Activated CD8-positive, alpha-beta memory T cell treated with anti-CD3 and anti-CD28 coated beads for 4 hours (primary cell): ENCODE results near the gene VSX1.

Experiments used
- DNase-seq, 2 donors: peaks; one replicate each; pipeline ENCODE4 v3.0.0-alpha.2; 2020; ENCODE audit warnings: low read depth in 2 of 2

Gene VSX1

GRCh38 chr20:25065625-25066338 is 16.2 kb downstream of the VSX1 start:
- DNase-seq: peak; percentile 33 to 35

- no peak for DNase-seq
Measured at GRCh38 chr20:25065072-25065624, 16.8 kb downstream of the VSX1 start.

GRCh38 chr20:25064561-25065071 is 17.3 kb downstream of the VSX1 start:
- no peak for DNase-seq

DNA sequence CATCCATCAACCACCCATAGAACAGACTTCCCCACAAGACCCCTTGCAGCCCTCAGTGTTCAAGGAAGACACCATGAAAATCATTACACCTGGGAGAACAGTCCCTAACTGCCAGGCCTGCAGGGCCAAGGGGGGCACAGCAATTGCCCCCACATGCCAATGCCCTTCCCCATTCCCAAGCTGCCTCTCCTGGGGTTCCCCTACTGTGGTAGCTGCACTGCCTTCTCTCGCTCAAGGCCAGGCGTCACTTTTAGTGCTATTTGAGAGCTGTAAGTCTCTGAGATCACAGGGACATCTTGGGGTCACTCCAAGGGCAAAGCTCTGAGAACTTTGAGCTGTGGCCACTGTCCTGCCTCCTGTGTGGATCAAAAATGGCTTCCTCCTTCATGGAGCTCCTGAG is 18.0 kb downstream of the VSX1 start:
- no peak for DNase-seq

- no peak for DNase-seq
Measured at GRCh38 chr20:25063546-25063945, 18.4 kb downstream of the VSX1 start.

- no peak for DNase-seq
Measured at GRCh38 chr20:25062841-25063240, 19.1 kb downstream of the VSX1 start.

- DNase-seq: no peak
Measured at GRCh38 chr20:25061821-25062530, 20.0 kb downstream of the VSX1 start.

- DNase-seq: no peak
Measured at GRCh38 chr20:25061103-25061799, 20.7 kb downstream of the VSX1 start.

DNA sequence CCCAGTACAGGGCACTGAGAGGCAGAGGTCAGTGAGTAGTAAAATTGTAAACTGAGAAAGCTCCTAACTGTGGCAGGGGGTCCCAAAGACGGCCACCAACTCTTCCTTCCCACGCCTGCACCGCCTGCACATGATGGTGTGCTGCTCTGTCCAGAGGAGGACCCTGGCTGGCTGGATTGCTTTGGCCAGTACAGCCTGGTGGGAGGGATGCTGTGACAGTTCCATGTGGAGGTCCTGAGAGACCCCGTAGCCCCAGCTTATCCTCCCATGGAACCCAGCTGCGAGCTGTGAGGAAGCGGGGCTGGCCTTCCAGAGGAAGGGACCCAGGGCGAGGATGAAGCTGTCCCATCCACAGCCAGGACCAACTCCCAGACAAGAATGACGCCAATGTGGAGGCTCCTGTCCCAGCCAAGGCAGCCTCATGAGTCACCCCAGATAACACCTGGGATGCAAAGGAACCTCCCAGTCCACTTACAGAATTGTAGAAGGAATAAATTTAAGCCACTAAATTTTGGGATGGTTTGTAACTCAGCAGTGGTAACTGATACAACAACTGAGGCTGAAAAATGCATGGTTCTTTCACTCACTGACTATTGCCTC is 22.0 kb downstream of the VSX1 start:
- no peak for DNase-seq

DNA sequence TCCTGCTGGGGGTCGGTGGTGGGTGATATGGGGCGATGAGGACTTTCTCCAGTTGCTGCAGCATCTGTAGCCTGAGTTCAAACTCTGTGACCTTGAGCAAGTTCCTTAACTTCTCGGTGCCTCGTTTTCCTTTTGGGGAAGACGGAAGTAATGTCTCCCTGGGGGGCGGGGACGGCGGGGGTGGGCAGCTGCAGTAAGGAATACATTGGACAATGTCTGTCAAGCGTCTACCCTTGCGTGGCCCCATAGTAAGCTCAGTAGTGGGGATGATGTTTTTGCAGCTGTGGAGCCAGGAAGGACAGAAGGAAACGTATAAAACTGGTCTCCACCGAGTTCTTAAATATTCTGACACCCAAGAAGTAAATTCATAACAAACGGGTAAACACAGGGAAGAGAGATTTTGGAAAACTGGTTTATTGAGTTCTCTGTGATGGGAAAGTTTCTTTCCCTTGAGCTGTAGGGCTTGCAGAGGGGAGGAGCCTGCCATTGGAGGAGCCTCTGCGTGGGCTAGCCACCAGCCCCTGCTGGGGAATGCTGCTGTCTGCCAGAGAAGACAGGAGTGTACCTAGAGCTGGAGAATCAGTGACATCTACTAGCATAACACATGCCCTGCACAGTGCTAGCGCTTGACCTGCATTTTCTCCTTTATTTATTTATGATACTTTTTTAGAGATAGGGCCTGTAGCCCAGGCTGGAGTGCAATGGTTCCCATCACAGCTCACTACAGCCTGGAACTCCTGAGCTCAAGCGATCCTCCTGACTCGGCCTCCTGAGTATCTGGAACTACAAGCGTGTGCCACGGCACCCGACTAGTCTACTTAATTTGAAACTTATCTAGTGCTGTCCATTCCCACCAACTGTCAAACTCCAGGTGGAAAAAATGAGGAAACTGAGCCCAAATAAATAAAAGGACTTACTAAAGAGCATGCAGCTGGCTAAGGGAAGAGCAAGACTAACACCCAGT is 22.8 kb downstream of the VSX1 start:
- DNase-seq: no peak

DNA sequence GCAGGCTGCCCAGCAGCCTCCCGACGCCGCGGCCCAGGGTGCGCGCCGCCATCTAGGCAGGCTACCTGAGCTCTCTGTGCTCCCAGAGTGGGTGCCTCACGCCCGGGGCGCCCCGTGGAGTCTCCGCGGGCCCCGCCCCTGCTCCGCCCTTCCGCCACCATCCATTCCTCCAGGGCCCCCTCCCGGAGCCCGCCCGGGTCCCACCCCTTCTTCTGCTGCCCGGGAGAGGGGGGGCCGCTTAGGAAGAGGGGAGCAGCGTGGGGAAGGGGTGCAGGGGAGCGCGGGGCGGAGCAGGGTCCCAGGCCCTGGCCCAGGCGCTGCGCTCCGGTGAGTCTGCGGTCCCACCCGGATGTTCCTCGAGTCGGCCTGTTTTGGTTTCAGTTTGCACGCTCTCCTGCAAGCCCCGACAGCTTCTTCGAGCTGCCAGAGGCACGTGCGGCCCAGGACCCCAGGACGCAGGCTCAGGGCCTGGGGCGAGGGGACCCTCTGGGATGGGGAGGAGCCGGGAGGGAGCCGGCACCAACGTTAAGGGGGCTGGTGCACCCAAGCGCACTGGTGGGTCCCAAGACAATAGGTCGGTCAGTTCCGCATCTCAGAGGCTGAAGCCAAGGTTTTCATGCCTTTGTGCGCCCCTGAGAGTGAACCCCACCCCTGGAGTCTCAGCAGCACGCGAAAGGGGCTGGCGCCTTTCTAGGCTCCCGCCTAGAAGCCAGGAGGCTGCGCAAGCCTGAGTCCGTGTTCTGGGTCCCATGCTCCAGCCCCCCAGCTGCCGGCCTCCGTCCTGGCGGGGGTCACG is 23.7 kb downstream of the VSX1 start, which contains the start of gene ACSS1:
ACSS1 (minus strand) TSS at position 89 of the 796 bp plus-strand sequence; CDS start at position 52, 37 bp downstream.
- peak; percentile 44 to 59 for DNase-seq

- DNase-seq: peak; percentile 59 to 66
Measured at GRCh38 chr20:25057234-25058050, 24.5 kb downstream of the VSX1 start.

- DNase-seq: no peak
Measured at GRCh38 chr20:25056690-25057233, 25.2 kb downstream of the VSX1 start.

- DNase-seq: no peak
Measured at GRCh38 chr20:25055711-25056495, 26.0 kb downstream of the VSX1 start.

DNA sequence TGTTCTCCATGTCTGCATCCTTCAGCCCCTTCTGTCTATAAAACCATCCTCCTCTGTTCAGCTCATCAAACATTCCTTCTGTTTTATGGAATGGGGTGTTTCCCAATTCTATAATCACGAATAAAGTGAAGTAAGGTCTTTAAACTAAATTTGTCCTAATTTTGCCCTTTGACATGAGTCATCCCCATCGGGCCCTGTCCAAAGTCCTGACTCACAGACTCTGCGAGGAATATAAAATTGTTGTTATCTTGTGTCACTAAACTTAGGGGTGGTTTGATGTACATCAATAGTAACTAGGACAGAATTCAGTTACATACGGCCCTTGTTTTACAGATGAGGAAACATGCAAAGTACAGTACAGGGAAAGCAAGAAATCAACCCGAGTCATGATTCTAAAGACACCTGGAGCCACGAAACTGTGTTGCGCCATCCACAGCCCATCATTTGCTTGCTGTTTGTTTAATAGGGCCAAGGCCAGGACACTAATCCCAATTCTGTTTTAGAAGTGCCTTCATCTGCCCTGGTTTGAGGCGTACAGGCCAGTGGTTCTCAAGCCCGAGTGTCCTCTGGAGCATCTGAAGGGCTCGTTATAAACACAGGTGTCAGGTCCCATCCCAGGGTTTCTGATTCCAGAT is 26.8 kb downstream of the VSX1 start:
- no peak for DNase-seq

DNA sequence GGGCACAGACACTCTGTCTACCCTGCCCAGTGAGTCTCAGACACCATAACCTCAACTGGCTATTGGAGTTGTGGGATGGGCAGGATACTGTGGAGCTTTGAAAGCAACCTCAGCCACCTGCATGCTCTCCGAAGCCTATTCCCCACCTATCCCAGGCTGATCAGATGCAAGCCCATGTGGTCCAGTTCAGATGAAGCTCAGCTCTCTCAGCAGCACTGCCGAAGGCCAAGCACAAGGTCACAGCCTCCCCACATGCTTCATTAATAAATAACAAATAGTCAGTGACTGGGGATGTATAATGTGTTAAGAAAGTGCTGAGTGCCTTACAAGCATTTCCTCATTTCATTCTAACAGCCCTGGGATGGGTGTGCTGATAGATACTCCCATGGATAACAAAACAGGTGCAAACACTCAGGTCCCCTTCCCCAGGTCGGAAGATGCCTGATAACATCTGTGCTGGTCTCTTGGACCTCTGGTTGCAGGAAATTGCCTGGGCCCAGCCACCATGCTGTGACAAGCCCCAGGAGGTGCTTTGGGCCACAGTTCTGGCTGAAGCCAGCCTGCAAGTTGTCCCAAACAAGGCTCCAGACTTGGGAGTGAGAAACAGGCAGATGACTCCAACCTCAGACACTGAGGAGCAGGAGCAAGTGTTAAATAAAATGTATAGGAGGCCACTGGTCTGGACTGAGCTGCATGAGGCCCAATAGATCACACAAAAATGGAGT is 27.7 kb downstream of the VSX1 start:
- no peak for DNase-seq
